C4-2B (cell line): ENCODE measurements around the gene FGF11.

Source experiments
- H3K27ac ChIP-seq: fragments of 450-650 bp; 2 replicates; pipeline ENCODE4 v1.5.1; 2017
- CTCF ChIP-seq: fragments of 450-650 bp; conservative IDR thresholded peaks from 2 replicates; pipeline ENCODE4 v1.5.1; 2017; ENCODE audit warnings: mild to moderate bottlenecking
- ZFX ChIP-seq: fragments of 450-650 bp; IDR thresholded peaks from 2 replicates; pipeline ENCODE4 v1.6.1; 2017

Gene FGF11

GRCh38 chr17:7429722-7430121 lies 9.6 kb upstream of the FGF11 start:
- no peak overlapping the region for H3K27ac ChIP-seq
- TF ChIP-seq ZFX (no peak), CTCF (no peak)

- no peak for TF ChIP-seq ZFX
- TF ChIP-seq CTCF: no peak
These were observed 8.1 kb upstream of the FGF11 start for GRCh38 chr17:7431231-7431630.

GRCh38 chr17:7432296-7432695 lies 7.0 kb upstream of the FGF11 start:
- TF ChIP-seq ZFX (no peak), CTCF (no peak)
- no peak overlapping the region for H3K27ac ChIP-seq

More at GRCh38 chr17:7431231-7431630, 8.1 kb upstream of the FGF11 start:
- H3K27ac ChIP-seq: no peak overlapping the region

GRCh38 chr17:7435676-7436555 lies 3.4 kb upstream of the FGF11 start:
- TF ChIP-seq ZFX (no peak), CTCF (no peak)
- H3K27ac ChIP-seq: peak overlapping the region; percentile 73

GRCh38 chr17:7436556-7437368 lies 2.5 kb upstream of the FGF11 start:
- TF ChIP-seq ZFX: no peak
- peak; percentile 89 for TF ChIP-seq CTCF
- H3K27ac ChIP-seq: peak overlapping the region; percentile 73

GRCh38 chr17:7437369-7437863 lies 1.9 kb upstream of the FGF11 start:
- H3K27ac ChIP-seq: peak overlapping the region; percentile 73

More at GRCh38 chr17:7437369-7437863, 1.9 kb upstream of the FGF11 start:
- no peak for TF ChIP-seq ZFX
- TF ChIP-seq CTCF: 0 out of 2 replicates have a peak, but pooled peaks have one; percentile 42
